Uterus (tissue), 4 donors: ENCODE results near the gene CFAP69. TPM values are rescaled to one million over a fixed set of nuclear protein-coding genes. Genes with fewer than 3 reads are reported as not detected.
A peak's percentile ranks its signal among the peaks of the same experiment; 100 is the strongest.
"Not testable (repeated sequence)": the region's sequence is repeated elsewhere in the genome, so short reads cannot be mapped to it uniquely, and the experiment has no call there.

Source experiments
- DNase-seq, 2 donors: peaks; one replicate each; pipeline ENCODE4 v3.0.0-alpha.2; 2019 to 2020
- H3K27ac ChIP-seq, 2 donors: fragments of 200-600 bp; sonication (generic); 1 replicate in 1 of 2; 2 replicates in 1 of 2; pipeline ENCODE4 v1.5.1; 2016 to 2018
- H3K27me3 ChIP-seq, 2 donors: fragments of 200-600 bp; sonication (generic); one replicate each; pipeline ENCODE4 v1.5.1; 2018 to 2019; ENCODE audit warnings: control low read depth in 1 of 2
- H3K36me3 ChIP-seq, 2 donors: fragments of 200-600 bp; sonication (generic); one replicate each; pipeline ENCODE4 v1.5.1; 2019; ENCODE audit warnings: control low read depth in 1 of 2
- H3K4me1 ChIP-seq, 2 donors: fragments of 200-600 bp; sonication (generic); one replicate each; pipeline ENCODE4 v1.5.1; 2018 to 2019; ENCODE audit warnings: control low read depth in 1 of 2
- H3K4me3 ChIP-seq, 2 donors: fragments of 200-600 bp; sonication (generic); 1 replicate in 1 of 2; 2 replicates in 1 of 2; pipeline ENCODE4 v1.5.1; 2018 to 2019; ENCODE audit warnings: mild to moderate bottlenecking in 1 of 2
- H3K9me3 ChIP-seq, 2 donors: fragments of 200-600 bp; sonication (generic); one replicate each; pipeline ENCODE4 v1.5.1; 2019; ENCODE audit warnings: control low read depth in 1 of 2
- CTCF ChIP-seq, 4 experiments: fragments of 200-600 bp in 2 of 4; fragments of 450-650 bp in 2 of 4; sonication (generic) in 2 of 4; IDR thresholded peaks; one replicate each; pipeline ENCODE4 v1.5.1; 2016 to 2019; ENCODE audit warnings: antibody characterized with exemption in 4 of 4, mild to moderate bottlenecking in 2 of 4, moderate library complexity in 1 of 4
- POLR2A ChIP-seq, 2 donors: fragments of 450-650 bp; IDR thresholded peaks; one replicate each; pipeline ENCODE4 v1.6.1; 2016; ENCODE audit warnings: antibody characterized with exemption in 2 of 2, mild to moderate bottlenecking in 1 of 2, moderate library complexity in 1 of 2
- intact Hi-C: fragments of 100-400 bp; cut with DNase I; formaldehyde crosslinking; loops from one replicate; pipeline ENCODE4 v1.15.1; 2023; ENCODE audit warnings: low total_unique reads
- small RNA-seq: library from RNA; depleted of rRNA; stranded (forward); fragments of <200 nt; gene quantifications from one replicate; pipeline ENCODE3, GENCODE V24; 2016
- total RNA-seq, 4 donors: library from RNA; depleted of rRNA in 3 of 4; stranded (reverse); fragments of >200 nt in 3 of 4; gene quantifications; one replicate each; pipeline versions ENCODE4 v1.1.0 to v1.2.4, GENCODE V29; 2014 to 2023
- donor health status: DM: yes; HTN: yes; CAD: no.

Gene CFAP69
- total RNA-seq, 4 donors from 2014 or later = 5.9 to 17.4 (median 10.2) TPM

GRCh38 chr7:90346336-90347125, 101.6 kb downstream of the CFAP69 start, which contains the start of gene GTPBP10:
GTPBP10 (plus strand) TSS chr7:90346716; CDS start chr7:90346742, 26 bp downstream.
- Histone ChIP-seq H3K4me1 (no peaks in the 10 kb centered on the region), H3K36me3 (no peaks in the 10 kb centered on the region), H3K27ac (peak within 1 kb of the TSS; percentile 85 to 88), H3K4me3 (peak within 1 kb of the TSS; percentile 70 to 72), H3K27me3 (no peaks in the 10 kb centered on the region), H3K9me3 (no peaks in the 10 kb centered on the region)
- DNase-seq = peak; percentile 93 to 95
- intact Hi-C loops = no loop called here
- peak; percentile 46 to 65 for TF ChIP-seq POLR2A (IDR thresholded peaks at IDR 0.05)
- TF ChIP-seq CTCF (IDR thresholded peaks at IDR 0.05) = peak; percentile 84 to 87 (median 85)

GRCh38 chr7:90347759-90348158, 102.8 kb downstream of the CFAP69 start:
- no peaks in the 10 kb centered on the region for H3K36me3 ChIP-seq
- no peaks in the 10 kb centered on the region for H3K27me3 ChIP-seq
- H3K27ac ChIP-seq = no peak overlapping the region
- H3K4me3 ChIP-seq = no peak overlapping the region
- TF ChIP-seq POLR2A (IDR thresholded peaks at IDR 0.05) = no peak
- TF ChIP-seq CTCF (IDR thresholded peaks at IDR 0.05) = no peak
- DNase-seq = no peak
- intact Hi-C loops = no loop called here
- no peaks in the 10 kb centered on the region for H3K4me1 ChIP-seq
- no peaks in the 10 kb centered on the region for H3K9me3 ChIP-seq

GRCh38 chr7:90349305-90349704, 104.3 kb downstream of the CFAP69 start:
- H3K4me1 ChIP-seq = no peaks in the 10 kb centered on the region
- H3K9me3 ChIP-seq = no peaks in the 10 kb centered on the region
- intact Hi-C loops = no loop called here
- H3K27me3 ChIP-seq = no peaks in the 10 kb centered on the region
- no peak overlapping the region for H3K4me3 ChIP-seq
- no peak overlapping the region for H3K27ac ChIP-seq
- no peak for TF ChIP-seq CTCF (IDR thresholded peaks at IDR 0.05)
- TF ChIP-seq POLR2A (IDR thresholded peaks at IDR 0.05) = no peak
- no peak for DNase-seq
- no peaks in the 10 kb centered on the region for H3K36me3 ChIP-seq

GRCh38 chr7:90350032-90350431, 105.1 kb downstream of the CFAP69 start:
- intact Hi-C loops, H3K27me3 ChIP-seq, H3K27ac ChIP-seq, H3K36me3 ChIP-seq, H3K9me3 ChIP-seq, DNase-seq, H3K4me1 ChIP-seq, H3K4me3 ChIP-seq: not testable (repeated sequence)

- intact Hi-C loops = no loop called here
- no peaks in the 10 kb centered on the region for H3K9me3 ChIP-seq
- TF ChIP-seq POLR2A (IDR thresholded peaks at IDR 0.05) (no peak), CTCF (IDR thresholded peaks at IDR 0.05) (no peak)
Measured at GRCh38 chr7:90351987-90352386, 107.0 kb downstream of the CFAP69 start.

More at GRCh38 chr7:90351987-90352386, 107.0 kb downstream of the CFAP69 start:
- Histone ChIP-seq H3K4me3 (no peak overlapping the region), H3K36me3 (no peaks in the 10 kb centered on the region), H3K27me3 (no peaks in the 10 kb centered on the region), H3K4me1 (no peaks in the 10 kb centered on the region), H3K27ac (no peak overlapping the region)
- no peak for DNase-seq

Small RNAs within 50 kb of the gene (small RNA-seq; reads per million reads assigned to genes)
- gene RF00019 = not detected

Other genes starting within 250 kb of the CFAP69 start
- 1 to 10 TPM in 3 of 4 donors, under 1 TPM in 1; 0.77 to 9.4 (median 6.2) TPM for gene STEAP1, start 90.7 kb upstream of the CFAP69 start, total RNA-seq
- gene STEAP2, start 33.4 kb upstream of the CFAP69 start, total RNA-seq = 10 to 100 TPM; 18.0 to 48.2 (median 31.2) TPM
- gene FAM237B, start 76.1 kb downstream of the CFAP69 start, total RNA-seq = not detected
- gene GTPBP10, start 101.5 kb downstream of the CFAP69 start, total RNA-seq = 10 to 100 TPM; 11.2 to 35.2 (median 19.0) TPM
- gene CLDN12, start 158.3 kb downstream of the CFAP69 start, total RNA-seq = 10 to 100 TPM in 3 of 4 donors, 1 to 10 TPM in 1; 7.4 to 39.5 (median 23.5) TPM
- gene PTTG1IP2, start 224.5 kb downstream of the CFAP69 start, total RNA-seq = not detected